ENCODE data around the gene KRTAP10-10.
"Not testable (repeated sequence)": the region's sequence is repeated elsewhere in the genome, so short reads cannot be mapped to it uniquely, and the experiment has no call there.

KRTAP10-10 gene

DNA sequence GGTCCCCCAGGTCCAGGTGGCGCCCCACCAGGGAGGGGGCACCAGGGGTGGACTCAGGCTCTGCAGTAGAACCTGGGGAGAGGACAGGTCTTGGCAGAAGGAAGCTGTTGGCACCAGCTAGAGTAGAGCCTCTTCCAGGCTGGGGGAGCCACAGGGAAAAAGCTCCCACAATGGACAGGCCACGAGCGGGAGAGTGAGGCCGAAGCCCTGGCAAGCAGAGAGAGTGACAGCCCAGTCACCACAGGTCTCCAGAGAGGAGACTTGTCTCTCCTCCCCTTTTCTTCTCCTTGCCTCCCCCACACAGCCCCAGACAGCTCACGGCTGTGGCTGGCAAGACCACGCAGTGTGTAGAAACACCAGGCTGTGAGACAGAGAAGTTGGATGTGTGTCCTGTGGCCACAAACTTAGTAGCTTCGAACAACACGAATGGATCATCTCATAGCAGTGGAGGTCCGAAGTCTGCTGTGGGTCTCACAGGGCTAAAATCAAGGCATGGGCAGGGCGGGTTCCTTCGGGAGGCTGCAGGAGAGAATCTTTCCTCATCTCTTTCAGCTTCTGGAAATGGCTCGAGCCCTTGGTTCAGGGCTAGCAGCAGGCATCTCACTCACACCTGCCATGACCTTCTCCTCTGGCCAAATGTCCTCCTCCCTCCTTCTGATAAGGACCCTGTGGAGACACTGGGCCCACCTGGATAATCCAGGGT is 14.0 kb downstream of the KRTAP10-10 start:
- DNase-seq (ENCODE audit: low read depth), result no peak

DNA sequence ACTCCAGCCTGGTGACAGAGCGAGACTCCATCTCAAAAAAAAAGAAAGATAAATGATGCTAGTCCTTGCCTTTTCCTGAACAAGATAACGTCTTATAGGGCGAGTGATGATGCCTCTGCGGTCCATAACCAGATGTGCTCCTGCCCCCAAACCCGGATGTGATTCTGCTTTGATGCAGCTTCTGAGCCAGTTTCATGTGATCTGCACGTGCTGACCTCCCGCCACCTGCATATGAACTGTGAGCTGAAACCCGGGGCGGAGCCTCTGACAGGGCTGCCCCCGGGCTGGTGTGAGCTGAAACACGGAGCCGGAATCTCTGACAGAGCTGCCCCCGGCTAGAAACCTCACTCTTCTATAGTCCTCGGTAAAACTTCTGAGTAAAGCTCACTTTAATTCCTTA is 16.0 kb downstream of the KRTAP10-10 start:
- DNase-seq (ENCODE audit: low read depth), result no peak

- DNase-seq (ENCODE audit: low read depth), result no peak
These were observed 16.8 kb downstream of the KRTAP10-10 start for GRCh38 chr21:44653656-44654575.

- no peak for DNase-seq (ENCODE audit: low read depth)
These were observed 17.5 kb downstream of the KRTAP10-10 start, which contains the start of gene KRTAP12-4 for GRCh38 chr21:44654576-44655175. KRTAP12-4 (minus strand) TSS chr21:44654659; CDS start chr21:44654614, 45 bp downstream.

DNA sequence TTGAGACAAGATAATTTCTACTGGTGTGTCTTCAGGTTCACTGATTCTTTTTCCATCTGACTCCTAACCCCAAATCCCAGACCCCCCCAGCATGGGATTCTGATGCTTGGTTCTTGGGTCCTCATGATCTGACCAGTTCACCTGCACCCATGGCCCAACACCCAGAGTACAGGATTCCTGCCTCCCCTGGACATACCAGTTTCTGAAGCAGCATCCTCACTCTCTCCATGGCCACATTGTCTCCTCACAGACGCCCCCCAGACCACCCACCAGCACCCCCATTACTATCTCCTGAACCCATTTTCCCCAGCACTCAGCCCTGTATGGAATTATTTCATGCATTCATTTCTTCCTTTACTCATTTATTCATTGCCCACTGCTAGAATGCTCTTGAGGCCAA is 19.7 kb downstream of the KRTAP10-10 start:
- DNase-seq (ENCODE audit: low read depth), result no peak

GRCh38 chr21:44657635-44658540 is 20.7 kb downstream of the KRTAP10-10 start, which contains the start of gene KRTAP12-3:
KRTAP12-3 (plus strand) TSS chr21:44657932; CDS start chr21:44657980, 48 bp downstream.
- DNase-seq (ENCODE audit: low read depth), result no peak

GRCh38 chr21:44658541-44658910 is 21.4 kb downstream of the KRTAP10-10 start:
- DNase-seq (ENCODE audit: low read depth), result no peak

DNA sequence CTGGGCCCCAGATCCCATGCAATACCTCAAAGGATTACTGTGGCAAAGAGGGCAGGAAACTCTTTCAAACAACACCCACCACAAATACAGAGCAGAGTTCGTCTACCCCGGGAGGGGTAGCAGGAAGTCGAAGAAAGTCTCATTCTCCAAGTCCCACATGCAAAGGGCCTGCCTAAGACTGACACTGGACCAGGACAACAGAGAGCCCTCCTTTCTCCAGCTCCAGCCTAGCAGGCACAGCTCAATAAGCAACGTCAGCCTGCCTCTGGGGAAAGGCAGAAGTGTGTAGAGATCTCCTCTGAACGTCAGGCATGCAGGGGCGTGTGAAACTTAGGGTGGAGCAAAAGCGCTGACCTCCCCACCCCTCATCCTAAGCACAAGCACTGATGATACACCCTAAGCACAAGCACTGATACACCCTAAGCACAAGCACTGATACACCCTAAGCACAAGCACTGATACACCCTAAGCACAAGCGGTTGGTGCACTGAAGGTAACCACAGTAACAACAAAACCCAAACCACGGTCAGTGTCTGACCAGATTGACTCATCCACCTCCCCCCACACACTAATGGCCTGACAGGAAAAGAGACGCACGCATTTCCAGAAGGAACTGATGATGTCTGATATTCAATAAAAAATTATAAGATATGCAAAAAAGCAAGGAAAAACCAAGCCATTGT is 21.9 kb downstream of the KRTAP10-10 start:
- DNase-seq (ENCODE audit: low read depth), result no peak

GRCh38 chr21:44661567-44661966 is 24.4 kb downstream of the KRTAP10-10 start:
- not testable (repeated sequence) for DNase-seq (ENCODE audit: low read depth)

DNA sequence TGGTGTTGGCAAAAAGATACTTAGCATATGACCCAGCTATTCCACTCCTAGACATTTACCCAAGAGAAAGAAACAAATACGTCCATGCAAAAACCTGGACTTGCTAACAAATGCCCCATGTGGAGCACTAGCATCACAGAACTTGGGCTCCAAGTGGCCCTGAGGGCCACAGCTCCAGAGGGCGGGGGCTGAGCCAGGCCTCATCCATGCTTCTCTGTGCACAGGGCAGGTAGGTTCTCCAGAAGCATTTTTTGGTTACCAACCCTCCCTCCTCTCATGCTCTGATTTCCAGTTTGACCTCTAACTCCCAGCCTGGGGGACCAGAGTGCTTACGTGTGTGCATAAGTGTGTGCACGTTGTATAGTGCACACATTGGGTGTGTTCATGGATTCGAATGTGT is 27.5 kb downstream of the KRTAP10-10 start:
- DNase-seq (ENCODE audit: low read depth), result no peak

GRCh38 chr21:44666401-44667320 is 29.5 kb downstream of the KRTAP10-10 start, which contains the start of gene KRTAP12-2:
KRTAP12-2 (minus strand) TSS chr21:44666927; CDS start chr21:44666886, 41 bp downstream.
- DNase-seq (ENCODE audit: low read depth), result no peak

GRCh38 chr21:44667612-44668011 is 30.5 kb downstream of the KRTAP10-10 start:
- DNase-seq (ENCODE audit: low read depth), result no peak

GRCh38 chr21:44670642-44671432 is 33.7 kb downstream of the KRTAP10-10 start:
- no peak for DNase-seq (ENCODE audit: low read depth)

DNA sequence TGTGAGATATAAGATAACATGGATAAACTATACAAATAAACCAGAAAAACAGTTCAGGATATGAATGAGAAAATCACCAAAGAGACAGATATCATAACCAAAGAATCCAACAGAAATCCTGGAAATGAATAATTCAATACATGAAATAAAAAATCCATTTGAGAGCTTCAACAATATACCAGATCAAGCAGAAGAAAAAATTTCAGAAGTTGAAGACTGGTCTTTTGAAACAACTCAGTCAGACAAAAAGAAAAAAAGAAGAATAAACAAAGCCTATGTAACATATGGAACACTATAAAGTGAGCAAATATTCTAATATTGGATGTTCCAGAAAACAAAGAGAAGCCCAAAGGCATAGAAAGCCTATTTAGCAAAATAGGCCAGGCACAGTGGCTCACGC is 34.8 kb downstream of the KRTAP10-10 start:
- no peak for DNase-seq (ENCODE audit: low read depth)

DNA sequence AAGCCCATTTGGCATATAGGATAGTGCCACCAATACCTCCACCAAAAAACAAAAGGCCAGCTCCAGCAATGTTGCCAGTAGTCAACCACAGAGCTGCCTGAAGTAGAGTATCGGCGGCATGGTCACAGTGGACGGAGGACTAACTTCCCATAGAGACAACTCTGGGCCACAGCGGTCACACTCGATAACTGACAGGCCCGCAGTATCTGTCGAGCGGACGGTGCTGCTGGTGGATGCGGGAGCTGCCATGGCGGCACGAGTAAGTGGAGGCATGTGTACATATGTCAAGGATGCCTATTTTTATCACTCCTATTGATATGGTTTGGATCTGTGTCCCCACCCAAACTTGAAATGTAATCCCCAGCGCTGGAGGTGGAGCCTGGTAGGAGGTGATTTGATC is 40.7 kb downstream of the KRTAP10-10 start:
- DNase-seq (ENCODE audit: low read depth), result no peak

GRCh38 chr21:44681152-44681551 is 44.0 kb downstream of the KRTAP10-10 start:
- DNase-seq (ENCODE audit: low read depth), result no peak

DNA sequence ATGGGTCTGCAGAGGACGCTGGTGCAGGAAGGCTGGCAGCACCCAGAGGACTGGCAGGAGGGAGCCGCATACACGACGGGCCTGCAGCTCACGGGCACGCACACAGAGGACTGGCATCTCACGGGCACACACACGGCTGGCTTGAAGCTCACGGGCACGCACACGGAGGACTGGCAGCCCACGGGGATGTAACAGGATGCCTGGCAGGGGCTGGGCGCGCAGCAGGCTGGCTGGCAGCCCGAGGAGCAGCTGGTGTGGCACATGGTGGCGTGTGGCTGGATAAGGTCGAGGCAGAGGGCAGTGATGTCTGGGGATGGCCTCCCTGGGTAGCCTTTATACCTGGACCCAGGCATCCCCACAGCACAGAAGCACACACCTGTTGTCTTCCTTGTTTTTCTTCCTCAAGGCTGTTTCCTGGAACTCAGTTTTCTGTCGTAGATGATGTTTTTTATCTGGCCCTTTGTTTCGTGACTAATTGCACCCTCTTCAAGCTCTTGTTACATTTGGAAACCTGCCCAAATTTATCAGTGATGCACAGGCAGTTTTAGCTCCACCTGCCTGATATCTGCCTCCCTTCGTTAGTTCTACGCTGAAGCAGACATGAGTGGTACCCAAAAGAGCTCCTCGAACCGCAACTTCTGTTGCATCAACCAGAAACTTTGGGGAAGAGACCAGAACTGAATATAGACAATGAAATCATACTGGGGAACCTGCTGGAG is 44.9 kb downstream of the KRTAP10-10 start, which contains the start of gene KRTAP12-1:
Gene KRTAP12-1, minus strand, starts transcription at position 303 of the 719 bp plus-strand sequence. Its CDS starts 40 bp downstream, at position 263.
- no peak for DNase-seq (ENCODE audit: low read depth)

DNA sequence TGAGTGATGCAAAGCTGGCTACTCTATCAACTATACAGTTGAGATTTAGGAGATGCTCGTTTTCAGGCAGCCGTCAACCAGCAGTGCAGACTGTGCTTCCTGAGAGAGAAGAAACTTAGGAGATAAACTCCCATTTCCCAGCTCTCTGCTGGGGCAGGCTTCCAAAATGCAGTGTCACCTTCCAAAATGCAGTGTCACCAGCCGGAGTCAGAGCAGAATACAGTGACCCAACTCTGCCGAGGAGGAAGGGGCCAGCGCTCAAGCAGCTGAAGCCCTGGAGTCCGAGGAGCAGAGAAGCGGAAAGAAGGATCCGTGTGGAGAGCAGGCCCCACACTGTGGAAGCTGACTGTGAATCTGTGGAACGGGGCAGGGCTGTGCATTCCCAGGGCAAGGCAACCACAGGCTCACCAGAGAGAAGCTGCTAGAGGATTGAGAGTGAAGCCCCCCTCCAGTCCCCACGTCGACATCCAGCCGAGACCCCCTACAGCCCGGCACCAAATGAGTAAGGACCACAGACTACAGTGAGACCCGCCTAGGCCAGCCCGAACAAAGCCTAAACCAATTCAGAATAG is 45.5 kb downstream of the KRTAP10-10 start:
- no peak for DNase-seq (ENCODE audit: low read depth)

All from stromal cell of bone marrow (primary cell).